PC-3 (cell line): ENCODE data around the gene LGI4. TPM values are rescaled to one million over a fixed set of nuclear protein-coding genes. Genes with fewer than 3 reads are reported as not detected.
A peak's percentile ranks its signal among the peaks of the same experiment; 100 is the strongest.

Experiments used
- ATAC-seq: fragments of 200-7000 bp; cut with Tn5 transposase; 2 replicates; pipeline ENCODE4 v1.9.1; 2020; ENCODE audit warnings: mild to moderate bottlenecking, moderate library complexity
- BruUV-seq: library from RNA; stranded (reverse); fragments of 400-500 nt; replicated peaks from 2 replicates; lab custom pipeline; 2021; lab: Mats Ljungman, UMichigan
- CTCF ChIA-PET: fragments of 300-600 bp; sonication (Branson Sonifier 250); formaldehyde crosslinking; loops from one replicate; lab custom pipeline; 2022; ENCODE audit warnings: antibody characterized with exemption; lab: Charles Lee
- POLR2A ChIA-PET: fragments of 300-600 bp; sonication (Branson Sonifier 250); formaldehyde crosslinking; loops from one replicate; lab custom pipeline; 2022; ENCODE audit warnings: antibody characterized with exemption; ENCODE audit not compliant: unreplicated experiment; lab: Charles Lee
- DNase-seq: peaks from one replicate; pipeline ENCODE4 v3.0.0-alpha.2; 2015
- H2AFZ ChIP-seq: fragments of 300-600 bp; sonication (generic); 2 replicates; pipeline ENCODE4 v1.6.0; 2016; ENCODE audit warnings: antibody characterized with exemption, low read length
- H3F3A ChIP-seq: fragments of 300-600 bp; sonication (generic); one replicate; pipeline ENCODE4 v1.6.0; 2017; ENCODE audit warnings: antibody characterized with exemption, low read length, control low read depth, mild to moderate bottlenecking; ENCODE audit not compliant: unreplicated experiment
- H3K27ac ChIP-seq: fragments of 300-600 bp; sonication (generic); 2 replicates; pipeline ENCODE4 v1.5.1; 2016; ENCODE audit warnings: mild to moderate bottlenecking, low read length
- H3K27me3 ChIP-seq: fragments of 300-600 bp; sonication (generic); 2 replicates; pipeline ENCODE4 v1.6.1; 2016; ENCODE audit warnings: low read length, mixed read lengths
- H3K36me3 ChIP-seq: fragments of 300-600 bp; sonication (generic); 2 replicates; pipeline ENCODE4 v1.6.1; 2016; ENCODE audit warnings: low read depth, mixed run types, low read length, mixed read lengths
- H3K4me1 ChIP-seq: fragments of 300-600 bp; sonication (generic); 2 replicates; pipeline ENCODE4 v1.5.1; 2016; ENCODE audit warnings: low read length; ENCODE audit not compliant: insufficient read depth
- H3K4me2 ChIP-seq: fragments of 300-600 bp; sonication (generic); 2 replicates; pipeline ENCODE4 v1.6.0; 2016; ENCODE audit warnings: low read length
- H3K4me3 ChIP-seq: fragments of 300-600 bp; sonication (generic); 2 replicates; pipeline ENCODE4 v1.5.1; 2016; ENCODE audit warnings: mild to moderate bottlenecking, low read length, mixed read lengths
- H3K79me2 ChIP-seq: fragments of 300-600 bp; sonication (generic); 2 replicates; pipeline ENCODE4 v1.6.1; 2017; ENCODE audit warnings: low read length, mixed read lengths
- H3K9ac ChIP-seq: fragments of 300-600 bp; sonication (generic); 2 replicates; pipeline ENCODE4 v1.6.0; 2016; ENCODE audit warnings: mild to moderate bottlenecking, low read length
- H3K9me2 ChIP-seq: fragments of 300-600 bp; sonication (generic); replicated peaks from 2 replicates; pipeline ENCODE4 v1.6.1; 2016; ENCODE audit warnings: mixed run types, low read length, mixed read lengths
- H3K9me3 ChIP-seq: fragments of 300-600 bp; sonication (generic); 2 replicates; pipeline ENCODE4 v1.6.1; 2016; ENCODE audit warnings: low read length, mixed read lengths
- H4K20me1 ChIP-seq: fragments of 300-600 bp; sonication (generic); 2 replicates; pipeline ENCODE4 v1.6.1; 2016; ENCODE audit warnings: low read length, mixed read lengths
- CTCF ChIP-seq: fragments of 300-600 bp; sonication (generic); conservative IDR thresholded peaks from 2 replicates; pipeline ENCODE4 v1.5.1; 2017; ENCODE audit warnings: antibody characterized with exemption, low read depth, mild to moderate bottlenecking, low read length
- EZH2 ChIP-seq: fragments of 300-600 bp; sonication (generic); IDR thresholded peaks from one replicate; pipeline ENCODE4 v1.6.1; 2017; ENCODE audit warnings: antibody characterized with exemption, mild to moderate bottlenecking, low read length; ENCODE audit not compliant: unreplicated experiment
- EZH2phosphoT487 ChIP-seq: fragments of 300-600 bp; sonication (generic); IDR thresholded peaks from 2 replicates; pipeline ENCODE4 v1.6.1; 2018; ENCODE audit warnings: mild to moderate bottlenecking, antibody characterized with exemption, low read length, borderline replicate concordance
- intact Hi-C: fragments of 100-400 bp; cut with micrococcal nuclease; formaldehyde crosslinking; loops from 2 replicates; pipeline ENCODE4 v1.9.0; 2023
- total RNA-seq: library from RNA; depleted of rRNA; stranded (reverse); fragments of >200 nt; gene quantifications from 2 replicates; pipeline ENCODE4 v1.2.3, GENCODE V29; 2014

The LGI4 gene
- total RNA-seq, 1 experiment from 2014 or later, result 0.22 TPM

- H3K36me3 ChIP-seq, result no peaks in the 10 kb centered on the region
- H3F3A ChIP-seq, result no peaks in the 10 kb centered on the region
- H2AFZ ChIP-seq, result peak overlapping the region; percentile 50; the same call in 1 of the 2 replicates
- no peaks in the 10 kb centered on the region for H3K9me2 ChIP-seq
- H3K79me2 ChIP-seq, result no peaks in the 10 kb centered on the region
- ATAC-seq (no peak), DNase-seq (peak; percentile 63)
- no peaks in the 10 kb centered on the region for H3K9me3 ChIP-seq
- no TSS peak for BruUV-seq
- 0 out of 2 replicates have a peak, but pooled peaks cover 11% of the 10 kb centered on the region for H3K4me1 ChIP-seq
- peak overlapping the region; percentile 55 for H3K4me3 ChIP-seq
- POLR2A ChIA-PET, result no interaction called here
- CTCF ChIA-PET, result interaction anchor here (0.6 kb wide), 1 partner anchor 18 kb away, joined by 4 read pairs; no protein-coding TSS in a partner anchor
- intact Hi-C loops, result loop anchor here (5.0 to 10.0 kb wide), 2 partner anchors 75 to 102 kb away; partner anchors contain the start of gene LSR
- H3K4me2 ChIP-seq, result peak overlapping the region; percentile 70
- no peak for TF ChIP-seq EZH2phosphoT487
- TF ChIP-seq EZH2, result no peak
- TF ChIP-seq CTCF, result no peak
- H3K27me3 ChIP-seq, result no peaks in the 10 kb centered on the region
- H4K20me1 ChIP-seq, result no peaks in the 10 kb centered on the region
- H3K9ac ChIP-seq, result no peak overlapping the region
- H3K27ac ChIP-seq, result no peak overlapping the region
Observed at GRCh38 chr19:35142606-35143230, 7.9 kb upstream of the LGI4 start.

GRCh38 chr19:35141837-35142605 is 7.2 kb upstream of the LGI4 start:
- POLR2A ChIA-PET, result interaction anchor here (0.6 kb wide), 1 partner anchor 139 kb away, joined by 5 read pairs; no protein-coding TSS in a partner anchor
- Histone ChIP-seq H3K27me3 (no peaks in the 10 kb centered on the region), H3K4me3 (peak overlapping the region; percentile 55), H2AFZ (peak overlapping the region; percentile 61), H3K4me1 (0 out of 2 replicates have a peak, but pooled peaks cover 11% of the 10 kb centered on the region), H3K79me2 (no peaks in the 10 kb centered on the region), H3K4me2 (peak overlapping the region; percentile 70), H3K9ac (no peak overlapping the region), H3K27ac (no peak overlapping the region), H3K36me3 (no peaks in the 10 kb centered on the region), H3K9me3 (no peaks in the 10 kb centered on the region), H4K20me1 (no peaks in the 10 kb centered on the region), H3F3A (no peaks in the 10 kb centered on the region), H3K9me2 (no peaks in the 10 kb centered on the region)
- TF ChIP-seq EZH2 (no peak), CTCF (no peak), EZH2phosphoT487 (no peak)
- ATAC-seq, result no peak
- no peak for DNase-seq
- BruUV-seq, result no TSS peak
- CTCF ChIA-PET, result interaction anchor here (0.6 to 1.3 kb wide), 4 partner anchors 75 to 120 kb away, joined by 3 to 15 read pairs (median 7); no protein-coding TSS in a partner anchor
- intact Hi-C loops, result loop anchor here (5.0 to 10.0 kb wide), 2 partner anchors 75 to 103 kb away; partner anchors contain the start of gene LSR
